ENCODE measurements around the gene ZNF598.

DNA sequence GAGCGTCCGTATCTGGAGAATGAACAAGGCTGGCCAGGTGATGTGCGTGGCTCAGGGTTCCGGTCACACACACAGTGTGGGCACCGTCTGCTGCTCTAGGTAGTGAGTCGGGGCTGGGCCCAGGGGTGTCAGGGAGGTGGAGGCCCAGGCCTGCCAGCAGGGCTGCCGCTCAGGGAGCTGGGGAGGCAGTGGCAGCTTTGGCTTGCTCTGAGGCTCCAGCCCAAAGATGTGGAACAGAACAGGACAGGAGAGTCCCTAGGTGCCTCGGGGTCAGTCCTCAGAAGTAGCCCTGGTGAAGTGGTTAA, 33.5 kb downstream of the ZNF598 start:
- TF ChIP-seq, protein P1, sequence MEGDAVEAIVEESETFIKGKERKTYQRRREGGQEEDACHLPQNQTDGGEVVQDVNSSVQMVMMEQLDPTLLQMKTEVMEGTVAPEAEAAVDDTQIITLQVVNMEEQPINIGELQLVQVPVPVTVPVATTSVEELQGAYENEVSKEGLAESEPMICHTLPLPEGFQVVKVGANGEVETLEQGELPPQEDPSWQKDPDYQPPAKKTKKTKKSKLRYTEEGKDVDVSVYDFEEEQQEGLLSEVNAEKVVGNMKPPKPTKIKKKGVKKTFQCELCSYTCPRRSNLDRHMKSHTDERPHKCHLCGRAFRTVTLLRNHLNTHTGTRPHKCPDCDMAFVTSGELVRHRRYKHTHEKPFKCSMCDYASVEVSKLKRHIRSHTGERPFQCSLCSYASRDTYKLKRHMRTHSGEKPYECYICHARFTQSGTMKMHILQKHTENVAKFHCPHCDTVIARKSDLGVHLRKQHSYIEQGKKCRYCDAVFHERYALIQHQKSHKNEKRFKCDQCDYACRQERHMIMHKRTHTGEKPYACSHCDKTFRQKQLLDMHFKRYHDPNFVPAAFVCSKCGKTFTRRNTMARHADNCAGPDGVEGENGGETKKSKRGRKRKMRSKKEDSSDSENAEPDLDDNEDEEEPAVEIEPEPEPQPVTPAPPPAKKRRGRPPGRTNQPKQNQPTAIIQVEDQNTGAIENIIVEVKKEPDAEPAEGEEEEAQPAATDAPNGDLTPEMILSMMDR (IDR thresholded peaks at IDR 0.05) = no peak
- TF ChIP-seq POLR2A (IDR thresholded peaks at IDR 0.05) = no peak

Data from upper lobe of left lung (tissue), 4 donors.